K562 (cell line): ENCODE data around the gene CDYL. TPM values are rescaled to one million over a fixed set of nuclear protein-coding genes. Genes with fewer than 3 reads are reported as not detected.

ENCODE experiments used
- ATAC-seq: fragments of 200-7000 bp; cut with Tn5 transposase; 3 replicates; pipeline ENCODE4 v1.9.1; 2020; ENCODE audit warnings: moderate library complexity
- BruUV-seq: library from RNA; stranded (reverse); fragments of 400-500 nt; replicated peaks from 2 replicates; lab custom pipeline; 2021; lab: Mats Ljungman, UMichigan
- CTCF ChIA-PET: fragments of 300-600 bp; formaldehyde crosslinking; extraction: SDS; loops from one replicate; lab custom pipeline; 2021; ENCODE audit warnings: low intra/inter-chr PET ratio; lab: Yijun Ruan, JAX
- POLR2A ChIA-PET: fragments of 300-600, 350-650 bp; sonication (Branson Sonifier 250); formaldehyde crosslinking; extraction: SDS; loops from one replicate; lab custom pipeline; 2021; ENCODE audit warnings: antibody characterized with exemption, inconsistent platforms; lab: Yijun Ruan, JAX
- DNase-seq, 4 experiments: peaks; one replicate each; pipeline versions ENCODE4 v3.0.0 to v3.0.0-alpha.2; 2011 to 2018; ENCODE audit warnings: low spot score in 3 of 4, mixed read lengths in 3 of 4; ENCODE audit errors: extremely low read depth in 1 of 4
- FAIRE-seq: peaks from 2 replicates; lab custom pipeline; 2011; peaks lifted over from hg19 to GRCh38; lab: Jason Lieb, UNC
- H2AFZ ChIP-seq: 2 replicates; pipeline ENCODE4 v1.6.0; 2011; ENCODE audit warnings: low read depth, low read length, control low read depth, inconsistent platforms
- H3K27ac ChIP-seq: fragments of 200-600 bp; 3 replicates; pipeline ENCODE4 v1.8.0; 2011; ENCODE audit warnings: low read depth, mild to moderate bottlenecking, control low read depth, inconsistent platforms, low read length, moderate library complexity, mixed read lengths; ENCODE audit errors: extremely low read depth
- H3K27me3 ChIP-seq, 2 experiments: fragments of 300-600 bp in 1 of 2; 2 replicates in 1 of 2; 3 replicates in 1 of 2; pipeline versions ENCODE4 v1.6.0 to v1.8.0; 2011; ENCODE audit warnings: inconsistent platforms in 2 of 2, low read length in 2 of 2, mild to moderate bottlenecking in 1 of 2, mixed read lengths in 1 of 2, moderate library complexity in 1 of 2; ENCODE audit not compliant: control insufficient read depth in 2 of 2, insufficient read depth in 2 of 2
- H3K36me3 ChIP-seq: fragments of 300-600 bp; 3 replicates; pipeline ENCODE4 v1.8.0; 2011; ENCODE audit warnings: mild to moderate bottlenecking, low read length, inconsistent platforms; ENCODE audit not compliant: control insufficient read depth, insufficient read depth
- H3K4me1 ChIP-seq, 2 experiments: fragments of 200-600 bp in 1 of 2; replicated peaks in 1 of 2; 2 replicates in 1 of 2; 3 replicates in 1 of 2; pipeline versions ENCODE4 v1.5.1 to v1.8.0; 2011; ENCODE audit warnings: inconsistent platforms in 2 of 2, low read length in 2 of 2, mild to moderate bottlenecking in 1 of 2, mixed read lengths in 1 of 2, moderate library complexity in 1 of 2; ENCODE audit not compliant: control insufficient read depth in 2 of 2, insufficient read depth in 2 of 2
- H3K4me2 ChIP-seq: 2 replicates; pipeline ENCODE4 v1.6.1; 2011; ENCODE audit warnings: low read length, control low read depth, inconsistent platforms, mixed read lengths; ENCODE audit not compliant: insufficient read depth
- H3K4me3 ChIP-seq: fragments of 200-600 bp; sonication (generic), shearing (Covaris generic); 2 replicates; pipeline ENCODE4 v1.5.1; 2016; ENCODE audit warnings: control low read depth, inconsistent platforms
- H3K79me2 ChIP-seq: fragments of 200-600 bp; 3 replicates; pipeline ENCODE4 v1.8.0; 2011; ENCODE audit warnings: low read length, inconsistent platforms; ENCODE audit not compliant: control insufficient read depth, insufficient read depth
- H3K9ac ChIP-seq, 2 experiments: 2 replicates each; pipeline versions ENCODE4 v1.6.0 to v1.6.1; 2011; ENCODE audit warnings: low read depth in 2 of 2, low read length in 2 of 2, control low read depth in 1 of 2, inconsistent platforms in 1 of 2, mild to moderate bottlenecking in 1 of 2, mixed read lengths in 1 of 2; ENCODE audit not compliant: insufficient read depth in 1 of 2
- H3K9me1 ChIP-seq: one replicate; pipeline ENCODE4 v1.6.0; 2011; ENCODE audit warnings: inconsistent platforms, mild to moderate bottlenecking, low read length, moderate library complexity; ENCODE audit not compliant: control insufficient read depth, insufficient read depth
- H3K9me3 ChIP-seq: replicated peaks from 2 replicates; pipeline ENCODE4 v1.5.1; 2011; ENCODE audit warnings: low read depth, low read length, inconsistent platforms; ENCODE audit not compliant: control insufficient read depth, insufficient read depth
- H4K20me1 ChIP-seq: replicated peaks from 2 replicates; pipeline ENCODE4 v1.6.1; 2011; ENCODE audit warnings: low read length, inconsistent platforms, mixed read lengths; ENCODE audit not compliant: control insufficient read depth, insufficient read depth
- BCL6 ChIP-seq: fragments of 250-450 bp; sonication (Bioruptor Pico); IDR thresholded peaks from 2 replicates; pipeline ENCODE4 v1.4.0; 2020
- BDP1 ChIP-seq: IDR thresholded peaks from 3 replicates; pipeline ENCODE4 v1.6.1; 2011; ENCODE audit not compliant: insufficient read length, insufficient read depth
- FIP1L1 ChIP-seq: fragments of 200-400 bp; formaldehyde crosslinking; IDR thresholded peaks from 2 replicates; pipeline ENCODE4 v1.6.1; 2018; ENCODE audit warnings: mild to moderate bottlenecking, low read depth, low read length; ENCODE audit not compliant: poor library complexity, severe bottlenecking
- HOXB6 ChIP-seq: fragments of 250-450 bp; sonication (Bioruptor Pico); IDR thresholded peaks from 2 replicates; pipeline ENCODE4 v1.5.1; 2022; ENCODE audit warnings: mild to moderate bottlenecking, borderline replicate concordance
- MAFG ChIP-seq: fragments of 450-650 bp; conservative IDR thresholded peaks from 2 replicates; pipeline ENCODE4 v1.6.1; 2016; ENCODE audit warnings: missing genetic modification characterization, missing compliant biosample characterization
- MNT ChIP-seq, 2 experiments: fragments of 450-650 bp; conservative IDR thresholded peaks; 2 replicates each; pipeline ENCODE4 v1.6.1; 2017; ENCODE audit warnings: mild to moderate bottlenecking in 2 of 2, moderate library complexity in 2 of 2
- SIX5 ChIP-seq, 2 experiments: IDR thresholded peaks; 2 replicates each; pipeline ENCODE4 v1.6.1; 2011; ENCODE audit warnings: low read length in 2 of 2, borderline replicate concordance in 1 of 2, low read depth in 1 of 2, mild to moderate bottlenecking in 1 of 2, moderate library complexity in 1 of 2; ENCODE audit not compliant: insufficient read depth in 1 of 2
- TAF15 ChIP-seq: fragments of 200-400 bp; formaldehyde crosslinking; IDR thresholded peaks from 2 replicates; pipeline ENCODE4 v1.6.1; 2017; ENCODE audit warnings: mild to moderate bottlenecking, low read depth, low read length, moderate library complexity
- TOE1 ChIP-seq, 2 experiments: fragments of 450-650 bp in 1 of 2; sonication (generic) in 1 of 2; formaldehyde crosslinking in 1 of 2; IDR thresholded peaks; 2 replicates each; pipeline versions ENCODE4 v1.7.1 to v1.8.0; 2016 to 2022; ENCODE audit warnings: borderline replicate concordance in 2 of 2, mild to moderate bottlenecking in 2 of 2, antibody characterized with exemption in 1 of 2, inconsistent platforms in 1 of 2, low read depth in 1 of 2, missing genetic modification reagents in 1 of 2, moderate library complexity in 1 of 2
- ZBED1 ChIP-seq: IDR thresholded peaks from 2 replicates; pipeline ENCODE4 v1.6.1; 2014
- ZKSCAN8 ChIP-seq: fragments of 200-800 bp; sonication (Bioruptor generic); IDR thresholded peaks from 2 replicates; pipeline ENCODE4 v1.6.1; 2016; ENCODE audit warnings: missing genetic modification characterization, missing compliant biosample characterization
- ZNF77 ChIP-seq: fragments of 250-450 bp; sonication (Bioruptor Pico); IDR thresholded peaks from 2 replicates; pipeline ENCODE4 v1.5.0; 2020
- WGBS: fragments of 100-300 bp; shearing (Covaris generic); methylation state at CpG from one replicate; pipeline ENCODE4 v1.1.6; 2016; ENCODE audit warnings: low coverage, mixed read lengths; ENCODE audit not compliant: insufficient coverage; ENCODE audit errors: missing lambda C conversion rate; 5-methylcytosine and 5-hydroxymethylcytosine counted together
- in situ Hi-C: fragments of 300-500 bp; cut with MboI; formaldehyde crosslinking; loops from 4 replicates; pipeline ENCODE4 v1.15.0; 2018; ENCODE audit warnings: inconsistent platforms, mixed read lengths
- intact Hi-C: fragments of 100-400 bp; cut with micrococcal nuclease; formaldehyde crosslinking; loops from 2 replicates; pipeline ENCODE4 v1.14.2; 2022
- polyA plus RNA-seq, 8 experiments: library from polyadenylated mRNA; depleted of rRNA in 4 of 8; stranded (reverse) in 5 of 8; unstranded in 3 of 8; fragments of >200 nt; fragmentation: Nextera tagmentation in 2 of 8; fragmentation: Illumina TruSeq in 1 of 8; extraction: Ambion mirVana in 2 of 8; extraction: Trizol in 1 of 8; gene quantifications; 2 replicates each; pipeline versions ENCODE4 v1.2.1 to v1.2.3, GENCODE V29; 2011 to 2014; ENCODE audit warnings: inconsistent platforms in 1 of 8, missing spikeins in 1 of 8
- total RNA-seq, 7 experiments: library from RNA; depleted of rRNA in 6 of 7; stranded (reverse); fragments of >200 nt in 6 of 7; fragmentation: Illumina TruSeq in 2 of 7; extraction: Trizol in 2 of 7; gene quantifications; 2 replicates each; pipeline versions ENCODE4 v1.2.1 to v1.2.3, GENCODE V29; 2011 to 2021; ENCODE audit warnings: low replicate concordance in 1 of 7
- TF ChIP-seq, protein P1 (sequence below): fragments of 450-650 bp; formaldehyde crosslinking; IDR thresholded peaks from 2 replicates; pipeline ENCODE4 v1.4.0; 2020; ENCODE audit warnings: mild to moderate bottlenecking

The CDYL gene
- total and polyA plus RNA-seq, 9 of the 15 experiments (the other 6 are each of a cell fraction or from before 2014, with no cell fraction given), result 8.1 to 45.8 (median 40.8) TPM

DNA sequence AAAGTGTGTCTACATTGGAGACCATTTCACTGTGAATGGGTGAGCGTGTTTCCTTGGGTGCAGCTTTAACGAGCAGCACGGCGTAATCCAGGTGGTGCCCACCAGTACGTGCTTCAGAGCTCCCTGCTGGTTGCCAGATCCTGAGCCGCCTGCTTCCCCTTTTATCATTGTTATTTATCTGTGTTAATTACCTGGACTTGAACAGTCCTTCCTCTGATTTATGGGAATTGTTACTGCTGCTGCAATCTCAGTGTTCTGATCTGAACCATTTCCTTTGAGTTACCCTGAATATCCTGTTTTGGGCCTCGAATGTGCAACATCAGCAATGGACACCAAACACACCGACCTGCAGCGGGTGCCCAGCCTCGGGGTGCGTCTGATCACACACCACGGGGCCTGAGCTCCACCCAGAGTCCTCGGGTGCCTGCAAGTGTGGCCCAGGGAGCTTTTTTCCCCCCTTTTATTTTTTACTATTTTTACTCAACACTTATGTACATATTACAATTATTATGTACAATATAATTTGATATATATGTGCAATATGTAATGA, 146.4 kb downstream of the CDYL start:
- CTCF ChIA-PET, result no interaction called here
- FAIRE-seq (no peak), DNase-seq (no peak), ATAC-seq (no peak)
- Histone ChIP-seq H3K27ac (no peak overlapping the region), H3K4me3 (no peak overlapping the region), H3K4me2 (no peak overlapping the region), H3K79me2 (peaks cover 75% of the 10 kb centered on the region), H3K9me3 (no peaks in the 10 kb centered on the region), H4K20me1 (no peaks in the 10 kb centered on the region; the same call in 1 of the 2 replicates), H2AFZ (no peak overlapping the region), H3K36me3 (no peaks in the 10 kb centered on the region; the same call in 2 of the 3 replicates), H3K9ac (no peak overlapping the region), H3K27me3 (no peaks in the 10 kb centered on the region), H3K4me1 (peaks cover 3 to 4% of the 10 kb centered on the region in 2 experiments; a peak in 4 of 5 replicates), H3K9me1 (peaks cover 3% of the 10 kb centered on the region)
- TF ChIP-seq BDP1, result no peak
- in situ Hi-C loops, result no loop called here
- intact Hi-C loops, result no loop called here
- 82% methylated on average over 13 of the region's 13 CpGs for WGBS
- POLR2A ChIA-PET, result no interaction called here
- no TSS peak for BruUV-seq

DNA sequence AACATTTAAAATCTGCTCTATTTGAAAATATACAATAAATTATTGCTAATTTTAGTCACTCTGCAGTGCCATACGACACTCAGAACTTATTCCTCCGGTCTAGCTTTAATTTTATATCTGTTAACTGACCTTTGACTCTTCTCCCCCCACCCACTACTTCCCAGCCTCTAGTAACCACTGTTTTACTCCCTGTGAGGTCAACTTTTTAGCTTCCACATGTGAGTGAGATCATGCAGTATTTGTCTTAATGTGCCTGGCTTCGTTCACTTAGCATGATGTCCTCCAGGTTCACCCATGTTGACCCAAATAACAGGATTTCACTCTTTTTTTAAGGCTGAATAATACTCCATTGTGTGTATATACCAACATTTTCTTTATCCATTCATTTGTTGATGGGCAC, 146.9 kb downstream of the CDYL start:
- peaks cover 3% of the 10 kb centered on the region for H3K9me1 ChIP-seq
- BruUV-seq, result no TSS peak
- no peak for FAIRE-seq
- H3K4me1 ChIP-seq, result peaks cover 3 to 8% of the 10 kb centered on the region in 2 experiments; a peak in 4 of 5 replicates
- H3K9ac ChIP-seq, result no peak overlapping the region
- peaks cover 75% of the 10 kb centered on the region for H3K79me2 ChIP-seq
- H4K20me1 ChIP-seq, result no peaks in the 10 kb centered on the region; the same call in 1 of the 2 replicates
- in situ Hi-C loops (no loop called here), intact Hi-C loops (no loop called here)
- no peak overlapping the region for H3K27ac ChIP-seq
- H2AFZ ChIP-seq, result no peak overlapping the region
- DNase-seq, result no peak
- no peaks in the 10 kb centered on the region for H3K9me3 ChIP-seq
- no peak overlapping the region for H3K4me2 ChIP-seq
- H3K27me3 ChIP-seq, result no peaks in the 10 kb centered on the region
- ChIA-PET CTCF (no interaction called here), POLR2A (no interaction called here)
- no peak for ATAC-seq
- 82% methylated on average over 3 of the region's 3 CpGs for WGBS
- no peak overlapping the region for H3K4me3 ChIP-seq
- H3K36me3 ChIP-seq, result no peaks in the 10 kb centered on the region; the same call in 2 of the 3 replicates
- TF ChIP-seq MNT (conservative IDR thresholded peaks at IDR 0.05) (no peak), MAFG (tag) (no peak), ZBED1 (no peak), SIX5 (IDR thresholded peaks at IDR 0.05; ENCODE audit: borderline replicate concordance in 1 of 2, insufficient read depth in 1 of 2, low read depth in 1 of 2, low read length in 2 of 2) (no peak), FIP1L1 (no peak), TOE1 (IDR thresholded peaks at IDR 0.05; ENCODE audit: borderline replicate concordance) (no peak), TOE1 (CRISPR knock-in tag; IDR thresholded peaks at IDR 0.05; ENCODE audit: borderline replicate concordance, low read depth) (no peak), ZKSCAN8 (CRISPR knock-in tag) (no peak), ZNF77 (CRISPR knock-in tag) (no peak), TAF15 (no peak), BCL6 (CRISPR knock-in tag) (no peak), HOXB6 (CRISPR knock-in tag) (no peak)
- TF ChIP-seq, protein P1, sequence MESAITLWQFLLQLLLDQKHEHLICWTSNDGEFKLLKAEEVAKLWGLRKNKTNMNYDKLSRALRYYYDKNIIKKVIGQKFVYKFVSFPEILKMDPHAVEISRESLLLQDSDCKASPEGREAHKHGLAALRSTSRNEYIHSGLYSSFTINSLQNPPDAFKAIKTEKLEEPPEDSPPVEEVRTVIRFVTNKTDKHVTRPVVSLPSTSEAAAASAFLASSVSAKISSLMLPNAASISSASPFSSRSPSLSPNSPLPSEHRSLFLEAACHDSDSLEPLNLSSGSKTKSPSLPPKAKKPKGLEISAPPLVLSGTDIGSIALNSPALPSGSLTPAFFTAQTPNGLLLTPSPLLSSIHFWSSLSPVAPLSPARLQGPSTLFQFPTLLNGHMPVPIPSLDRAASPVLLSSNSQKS (CRISPR knock-in tag), result no peak
